GM18502 (cell line): ENCODE measurements around the gene COL5A2.

ENCODE experiments used
- ATAC-seq: cut with Tn5 transposase; IDR thresholded peaks from one replicate; pipeline ENCODE4 v1.9.1; 2021; ENCODE audit warnings: mild to moderate bottlenecking; ENCODE audit not compliant: unreplicated experiment, poor library complexity

COL5A2 gene

GRCh38 chr2:189181706-189182105, 2.1 kb upstream of the COL5A2 start:
- no peak for ATAC-seq

GRCh38 chr2:189178726-189179569, 613 bp downstream of the COL5A2 start:
- no peak for ATAC-seq

GRCh38 chr2:189178054-189178453, 1.5 kb downstream of the COL5A2 start:
- no peak for ATAC-seq

GRCh38 chr2:189177251-189177840, 2.2 kb downstream of the COL5A2 start:
- no peak for ATAC-seq

GRCh38 chr2:189176516-189176915, 3.0 kb downstream of the COL5A2 start:
- ATAC-seq: no peak

- ATAC-seq: no peak
These were observed 3.6 kb downstream of the COL5A2 start for GRCh38 chr2:189175869-189176433.

- ATAC-seq: no peak
These were observed 7.5 kb downstream of the COL5A2 start for GRCh38 chr2:189171956-189172609.

GRCh38 chr2:189168856-189169499, 10.6 kb downstream of the COL5A2 start:
- ATAC-seq: no peak

GRCh38 chr2:189165656-189166380, 13.7 kb downstream of the COL5A2 start:
- ATAC-seq: no peak

GRCh38 chr2:189164746-189165145, 14.8 kb downstream of the COL5A2 start:
- ATAC-seq: no peak

- no peak for ATAC-seq
These were observed 15.7 kb downstream of the COL5A2 start for GRCh38 chr2:189163889-189164288.

GRCh38 chr2:189162566-189162965, 17.0 kb downstream of the COL5A2 start:
- ATAC-seq: no peak

- no peak for ATAC-seq
These were observed 17.7 kb downstream of the COL5A2 start for GRCh38 chr2:189161894-189162293.

- no peak for ATAC-seq
These were observed 19.8 kb downstream of the COL5A2 start for GRCh38 chr2:189159717-189160116.

GRCh38 chr2:189159273-189159672, 20.3 kb downstream of the COL5A2 start:
- no peak for ATAC-seq

GRCh38 chr2:189157939-189158338, 21.6 kb downstream of the COL5A2 start:
- no peak for ATAC-seq

GRCh38 chr2:189157456-189157855, 22.1 kb downstream of the COL5A2 start:
- no peak for ATAC-seq

- no peak for ATAC-seq
These were observed 23.8 kb downstream of the COL5A2 start for GRCh38 chr2:189155795-189156194.

GRCh38 chr2:189153619-189154018, 25.9 kb downstream of the COL5A2 start:
- ATAC-seq: no peak

GRCh38 chr2:189152483-189152882, 27.1 kb downstream of the COL5A2 start:
- ATAC-seq: no peak
